Fibroblast of lung (primary cell): ENCODE results near the gene TAF3. TPM values are rescaled to one million over a fixed set of nuclear protein-coding genes. Genes with fewer than 3 reads are reported as not detected.

Experiments used
- DNase-seq, 2 donors: peaks; one replicate each; pipeline versions ENCODE4 v3.0.0 to v3.0.0-alpha.2; 2010; ENCODE audit warnings: low read depth in 2 of 2
- H2AFZ ChIP-seq: 2 replicates; pipeline ENCODE4 v1.5.1; 2012; ENCODE audit warnings: low read length, control low read depth, inconsistent platforms
- H3K27ac ChIP-seq: 2 replicates; pipeline ENCODE4 v1.5.1; 2011; ENCODE audit warnings: low read length, control low read depth; ENCODE audit not compliant: insufficient read depth
- H3K27me3 ChIP-seq: 2 replicates; pipeline ENCODE4 v1.5.1; 2011; ENCODE audit warnings: mild to moderate bottlenecking, low read length; ENCODE audit not compliant: control insufficient read depth, insufficient read depth
- H3K36me3 ChIP-seq: 2 replicates; pipeline ENCODE4 v1.5.1; 2011; ENCODE audit warnings: low read length; ENCODE audit not compliant: control insufficient read depth, insufficient read depth
- H3K4me1 ChIP-seq: 2 replicates; pipeline ENCODE4 v1.5.1; 2011; ENCODE audit warnings: low read length; ENCODE audit not compliant: control insufficient read depth, insufficient read depth; ENCODE audit errors: extremely low read depth
- H3K4me2 ChIP-seq: 2 replicates; pipeline ENCODE4 v1.5.1; 2011; ENCODE audit warnings: low read length, control low read depth; ENCODE audit not compliant: insufficient read depth; ENCODE audit errors: extremely low read depth
- H3K4me3 ChIP-seq, 4 experiments: fragments of 200-600 bp in 1 of 4; sonication (generic) in 1 of 4; replicated peaks in 1 of 4; 2 replicates each; pipeline ENCODE4 v1.5.1; 2011 to 2016; ENCODE audit warnings: low read length in 4 of 4, low read depth in 3 of 4, mild to moderate bottlenecking in 3 of 4, control low read depth in 2 of 4, inconsistent platforms in 1 of 4, mixed read lengths in 1 of 4; ENCODE audit not compliant: insufficient read depth in 1 of 4; ENCODE audit errors: control extremely low read depth in 1 of 4
- H3K79me2 ChIP-seq: 2 replicates; pipeline ENCODE4 v1.5.1; 2012; ENCODE audit warnings: mild to moderate bottlenecking, low read length, inconsistent platforms; ENCODE audit not compliant: control insufficient read depth, insufficient read depth
- H3K9ac ChIP-seq: 2 replicates; pipeline ENCODE4 v1.5.1; 2011; ENCODE audit warnings: mild to moderate bottlenecking, low read length, control low read depth; ENCODE audit not compliant: insufficient read depth
- H3K9me3 ChIP-seq: 2 replicates; pipeline ENCODE4 v1.5.1; 2012; ENCODE audit warnings: low read depth, low read length; ENCODE audit not compliant: control insufficient read depth, insufficient read depth
- H4K20me1 ChIP-seq: 2 replicates; pipeline ENCODE4 v1.5.1; 2011; ENCODE audit warnings: low read length; ENCODE audit not compliant: control insufficient read depth, insufficient read depth; ENCODE audit errors: extremely low read depth
- EZH2 ChIP-seq: IDR thresholded peaks from 2 replicates; pipeline ENCODE4 v1.5.1; 2012; ENCODE audit warnings: low read length, control low read depth, mild to moderate bottlenecking; ENCODE audit errors: missing control alignments
- polyA plus RNA-seq, 2 donors: library from polyadenylated mRNA; depleted of rRNA in 1 of 2; stranded (reverse) in 1 of 2; unstranded in 1 of 2; fragments of >200 nt; gene quantifications; 2 replicates each; pipeline ENCODE4 v1.2.1, GENCODE V29; 2011 to 2012; ENCODE audit warnings: missing spikeins in 1 of 2
- total RNA-seq: library from RNA; depleted of rRNA; stranded (reverse); fragments of >200 nt; gene quantifications from 2 replicates; pipeline ENCODE4 v1.2.1, GENCODE V29; 2014
- TF ChIP-seq, protein P1 (sequence below), 2 donors: IDR thresholded peaks in 1 of 2; conservative IDR thresholded peaks in 1 of 2; 1 replicate in 1 of 2; 2 replicates in 1 of 2; pipeline ENCODE4 v1.5.1; 2011 to 2012; ENCODE audit warnings: low read length in 2 of 2, control low read depth in 1 of 2, inconsistent platforms in 1 of 2, low read depth in 1 of 2, mild to moderate bottlenecking in 1 of 2

The TAF3 gene
- total and polyA plus RNA-seq, 2 donors (not counting 1 experiment from before 2014, with no cell fraction given) = 2.1 to 4.0 TPM

DNA sequence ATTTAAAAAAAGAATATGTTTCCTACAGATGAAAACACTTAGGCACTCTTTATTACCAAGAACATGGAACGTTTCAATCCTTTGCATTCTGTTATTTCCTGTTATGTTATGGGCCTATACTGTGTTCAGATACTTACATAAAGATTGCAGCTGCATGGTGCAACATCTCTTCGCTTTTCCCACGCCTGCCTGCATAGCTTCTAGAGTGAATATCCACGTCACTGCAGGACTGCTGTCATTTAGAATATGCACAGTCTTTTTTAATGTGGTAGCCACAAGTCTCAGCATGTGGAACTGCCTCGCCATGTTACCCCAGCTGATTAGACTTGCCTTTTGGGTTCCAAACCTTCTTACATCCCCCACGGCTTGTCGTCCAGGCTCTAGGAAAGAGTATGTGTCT, 166.6 kb downstream of the TAF3 start:
- TF ChIP-seq, protein P1, sequence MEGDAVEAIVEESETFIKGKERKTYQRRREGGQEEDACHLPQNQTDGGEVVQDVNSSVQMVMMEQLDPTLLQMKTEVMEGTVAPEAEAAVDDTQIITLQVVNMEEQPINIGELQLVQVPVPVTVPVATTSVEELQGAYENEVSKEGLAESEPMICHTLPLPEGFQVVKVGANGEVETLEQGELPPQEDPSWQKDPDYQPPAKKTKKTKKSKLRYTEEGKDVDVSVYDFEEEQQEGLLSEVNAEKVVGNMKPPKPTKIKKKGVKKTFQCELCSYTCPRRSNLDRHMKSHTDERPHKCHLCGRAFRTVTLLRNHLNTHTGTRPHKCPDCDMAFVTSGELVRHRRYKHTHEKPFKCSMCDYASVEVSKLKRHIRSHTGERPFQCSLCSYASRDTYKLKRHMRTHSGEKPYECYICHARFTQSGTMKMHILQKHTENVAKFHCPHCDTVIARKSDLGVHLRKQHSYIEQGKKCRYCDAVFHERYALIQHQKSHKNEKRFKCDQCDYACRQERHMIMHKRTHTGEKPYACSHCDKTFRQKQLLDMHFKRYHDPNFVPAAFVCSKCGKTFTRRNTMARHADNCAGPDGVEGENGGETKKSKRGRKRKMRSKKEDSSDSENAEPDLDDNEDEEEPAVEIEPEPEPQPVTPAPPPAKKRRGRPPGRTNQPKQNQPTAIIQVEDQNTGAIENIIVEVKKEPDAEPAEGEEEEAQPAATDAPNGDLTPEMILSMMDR (conservative IDR thresholded peaks at IDR 0.05 in 1 of 2, IDR thresholded peaks at IDR 0.05 in 1 of 2; ENCODE audit: low read depth in 1 of 2, low read length in 2 of 2) = no peak
- TF ChIP-seq EZH2 = no peak
- H3K27ac ChIP-seq = no peak overlapping the region
- no peaks in the 10 kb centered on the region for H3K27me3 ChIP-seq
- no peak overlapping the region for H3K4me2 ChIP-seq
- H3K9ac ChIP-seq = no peak overlapping the region
- no peaks in the 10 kb centered on the region for H4K20me1 ChIP-seq
- H3K36me3 ChIP-seq = no peaks in the 10 kb centered on the region
- DNase-seq = no peak
- no peak overlapping the region for H3K4me3 ChIP-seq
- no peak overlapping the region for H2AFZ ChIP-seq
- H3K4me1 ChIP-seq = no peaks in the 10 kb centered on the region
- H3K9me3 ChIP-seq = no peaks in the 10 kb centered on the region
- H3K79me2 ChIP-seq = no peaks in the 10 kb centered on the region

- peak; percentile 19 to 28 for DNase-seq
- no peak for TF ChIP-seq EZH2
- TF ChIP-seq, protein P1 (conservative IDR thresholded peaks at IDR 0.05 in 1 of 2, IDR thresholded peaks at IDR 0.05 in 1 of 2; ENCODE audit: low read depth in 1 of 2, low read length in 2 of 2) = no peak
- H3K4me2 ChIP-seq = no peak overlapping the region
These were observed 168.5 kb downstream of the TAF3 start for GRCh38 chr10:7986851-7987250.

DNA sequence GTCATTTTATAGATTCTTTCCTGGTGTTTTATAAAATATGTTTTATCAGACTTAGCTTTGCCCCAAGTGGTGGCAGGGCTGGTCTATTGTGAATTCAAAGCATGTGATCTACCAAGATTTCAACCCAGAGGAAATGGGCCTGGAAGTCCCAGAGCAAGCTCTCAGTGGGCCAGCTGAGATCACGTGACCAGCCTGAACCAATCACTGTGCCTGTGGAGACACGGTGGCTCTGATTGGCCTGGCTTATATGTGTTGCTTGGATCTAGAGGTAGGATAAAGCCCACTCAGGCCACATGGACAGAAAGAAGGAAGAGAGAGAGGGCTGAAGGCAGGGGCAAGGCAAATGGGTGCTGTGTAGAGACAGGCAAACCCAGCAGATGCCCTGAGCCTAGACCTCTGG, 170.7 kb downstream of the TAF3 start:
- Histone ChIP-seq H3K9me3 (no peaks in the 10 kb centered on the region), H4K20me1 (no peaks in the 10 kb centered on the region), H2AFZ (no peak overlapping the region), H3K9ac (no peak overlapping the region), H3K79me2 (no peaks in the 10 kb centered on the region), H3K36me3 (no peaks in the 10 kb centered on the region), H3K4me3 (no peak overlapping the region), H3K27ac (no peak overlapping the region), H3K4me1 (no peaks in the 10 kb centered on the region), H3K4me2 (no peak overlapping the region), H3K27me3 (no peaks in the 10 kb centered on the region)
- TF ChIP-seq, protein P1 (conservative IDR thresholded peaks at IDR 0.05 in 1 of 2, IDR thresholded peaks at IDR 0.05 in 1 of 2; ENCODE audit: low read depth in 1 of 2, low read length in 2 of 2) = no peak
- no peak for TF ChIP-seq EZH2
- DNase-seq = no peak

More at GRCh38 chr10:7986851-7987250, 168.5 kb downstream of the TAF3 start:
- Histone ChIP-seq H3K4me1 (no peaks in the 10 kb centered on the region), H3K4me3 (no peak overlapping the region), H3K9me3 (no peaks in the 10 kb centered on the region), H4K20me1 (no peaks in the 10 kb centered on the region), H3K27ac (no peak overlapping the region), H3K9ac (no peak overlapping the region), H2AFZ (no peak overlapping the region), H3K79me2 (no peaks in the 10 kb centered on the region), H3K27me3 (no peaks in the 10 kb centered on the region), H3K36me3 (no peaks in the 10 kb centered on the region)
